ENCODE data around the gene ELOB. TPM values are rescaled to one million over a fixed set of nuclear protein-coding genes. Genes with fewer than 3 reads are reported as not detected.

The ELOB gene
- total and polyA plus RNA-seq, 3 experiments from 2014 or later = 274 to 338 (median 322) TPM

- no peaks in the 10 kb centered on the region for H3K36me3 ChIP-seq (ENCODE audit: insufficient read depth, low read length)
- peak overlapping the region in 1 of 8 donors; percentile 30 for H3K27ac Mint-ChIP-seq
- H3K27ac ChIP-seq (ENCODE audit: low read depth, low read length) = no peak overlapping the region
- peaks cover 0 to 2% of the 10 kb centered on the region in 2 donors for H3K27me3 Mint-ChIP-seq
- peak overlapping the region in 6 of 7 donors; percentile 19 to 78 (median 52) for H3K4me3 Mint-ChIP-seq
- POLR2A ChIA-PET = no interaction called here
- no peaks in the 10 kb centered on the region for H3K9me3 ChIP-seq (ENCODE audit: low read length)
- CTCF ChIA-PET = interaction anchor here (1.0 kb wide), 1 partner anchor 85 kb away, joined by 6 read pairs; no protein-coding TSS in a partner anchor
- DNase-seq = peak in 1 of 5 donors; percentile 26
- peaks cover 2 to 35% (median 6%) of the 10 kb centered on the region in 3 donors for H3K4me1 Mint-ChIP-seq
- no peaks in the 10 kb centered on the region for H3K27me3 ChIP-seq (ENCODE audit: insufficient read depth, low read length, poor library complexity, severe bottlenecking)
- no peaks in the 10 kb centered on the region for H3K9me3 Mint-ChIP-seq
- H3K36me3 Mint-ChIP-seq = no peaks in the 10 kb centered on the region
- H3K4me3 ChIP-seq (ENCODE audit: low read length) = no peak overlapping the region
- peaks cover 20% of the 10 kb centered on the region for H3K4me1 ChIP-seq (ENCODE audit: insufficient read depth, low read length)
These were observed 6.7 kb upstream of the ELOB start for GRCh38 chr16:2783581-2784357.

GRCh38 chr16:2782583-2783351 lies 5.7 kb upstream of the ELOB start:
- H3K36me3 Mint-ChIP-seq = peaks cover 0 to 4% (median 0%) of the 10 kb centered on the region in 3 donors
- DNase-seq = peak in 1 of 5 donors; percentile 33
- peaks cover 27% of the 10 kb centered on the region for H3K4me1 ChIP-seq (ENCODE audit: insufficient read depth, low read length)
- H3K4me3 Mint-ChIP-seq = peak overlapping the region in 1 of 7 donors; percentile 54
- H3K27me3 ChIP-seq (ENCODE audit: insufficient read depth, low read length, poor library complexity, severe bottlenecking) = no peaks in the 10 kb centered on the region
- H3K36me3 ChIP-seq (ENCODE audit: insufficient read depth, low read length) = no peaks in the 10 kb centered on the region
- H3K4me3 ChIP-seq (ENCODE audit: low read length) = no peak overlapping the region
- CTCF ChIA-PET = no interaction called here
- no peaks in the 10 kb centered on the region for H3K9me3 Mint-ChIP-seq
- no peak overlapping the region for H3K27ac ChIP-seq (ENCODE audit: low read depth, low read length)
- no peaks in the 10 kb centered on the region for H3K9me3 ChIP-seq (ENCODE audit: low read length)
- peak overlapping the region in 2 of 8 donors; percentile 21 to 30 for H3K27ac Mint-ChIP-seq
- H3K4me1 Mint-ChIP-seq = peaks cover 12 to 41% (median 16%) of the 10 kb centered on the region in 3 donors
- POLR2A ChIA-PET = interaction anchor here (0.5 kb wide), 1 partner anchor 1277 kb away, joined by 4 read pairs; no protein-coding TSS in a partner anchor
- H3K27me3 Mint-ChIP-seq = peaks cover 0 to 2% of the 10 kb centered on the region in 2 donors

GRCh38 chr16:2779978-2780898 lies 3.2 kb upstream of the ELOB start:
- Histone ChIP-seq H3K4me1 (ENCODE audit: insufficient read depth, low read length) (peaks cover 32% of the 10 kb centered on the region), H3K4me3 (ENCODE audit: low read length) (no peak overlapping the region), H3K36me3 (ENCODE audit: insufficient read depth, low read length) (peaks cover under 1% of the 10 kb centered on the region), H3K9me3 (ENCODE audit: low read length) (no peaks in the 10 kb centered on the region), H3K27ac (ENCODE audit: low read depth, low read length) (no peak overlapping the region), H3K27me3 (ENCODE audit: insufficient read depth, low read length, poor library complexity, severe bottlenecking) (no peaks in the 10 kb centered on the region)
- no peaks in the 10 kb centered on the region for H3K9me3 Mint-ChIP-seq
- peaks cover 0 to 20% (median 0%) of the 10 kb centered on the region in 3 donors for H3K36me3 Mint-ChIP-seq
- peak overlapping the region in 6 of 7 donors; percentile 19 to 66 (median 37) for H3K4me3 Mint-ChIP-seq
- CTCF ChIA-PET = interaction anchor here (1.9 kb wide), 1 partner anchor 147 kb away, joined by 4 read pairs; no protein-coding TSS in a partner anchor
- peak in 1 of 5 donors; percentile 15 for DNase-seq
- peaks cover 0 to 1% of the 10 kb centered on the region in 2 donors for H3K27me3 Mint-ChIP-seq
- POLR2A ChIA-PET = no interaction called here
- peak overlapping the region in 6 of 8 donors; percentile 79 to 100 (median 87) for H3K27ac Mint-ChIP-seq
- H3K4me1 Mint-ChIP-seq = peaks cover 24 to 46% (median 25%) of the 10 kb centered on the region in 3 donors

- H3K27me3 ChIP-seq (ENCODE audit: insufficient read depth, low read length, poor library complexity, severe bottlenecking) = no peaks in the 10 kb centered on the region
- H3K9me3 ChIP-seq (ENCODE audit: low read length) = no peaks in the 10 kb centered on the region
- Mint-ChIP-seq H3K4me3 (peak overlapping the region; percentile 45 to 98 (median 97)), H3K4me1 (peaks cover 21 to 47% (median 30%) of the 10 kb centered on the region in 3 donors), H3K9me3 (no peaks in the 10 kb centered on the region), H3K27me3 (peaks cover 0 to 1% of the 10 kb centered on the region in 2 donors), H3K27ac (peak overlapping the region in 7 of 8 donors; percentile 98 to 100 (median 98)), H3K36me3 (peaks cover 0 to 26% (median 0%) of the 10 kb centered on the region in 3 donors)
- CTCF ChIA-PET = interaction anchor here (1.0 to 1.9 kb wide), 2 partner anchors 12 to 148 kb away, joined by 3 to 4 read pairs; no protein-coding TSS in a partner anchor
- no peak overlapping the region for H3K4me3 ChIP-seq (ENCODE audit: low read length)
- POLR2A ChIA-PET = interaction anchor here (0.6 to 3.8 kb wide), 2 partner anchors 27 to 127 kb away, joined by 3 to 55 read pairs; partner anchors contain the start of gene SRRM2
- peaks cover 32% of the 10 kb centered on the region for H3K4me1 ChIP-seq (ENCODE audit: insufficient read depth, low read length)
- no peak overlapping the region for H3K27ac ChIP-seq (ENCODE audit: low read depth, low read length)
- DNase-seq = peak in 1 of 5 donors; percentile 41
- peaks cover 6% of the 10 kb centered on the region for H3K36me3 ChIP-seq (ENCODE audit: insufficient read depth, low read length)
These were observed 2.3 kb upstream of the ELOB start for GRCh38 chr16:2779151-2779920.

GRCh38 chr16:2778630-2778958 lies 1.5 kb upstream of the ELOB start:
- H3K27ac Mint-ChIP-seq = peak overlapping the region; percentile 98 to 100 (median 98)
- H3K4me1 ChIP-seq (ENCODE audit: insufficient read depth, low read length) = peaks cover 32% of the 10 kb centered on the region
- H3K27me3 ChIP-seq (ENCODE audit: insufficient read depth, low read length, poor library complexity, severe bottlenecking) = no peaks in the 10 kb centered on the region
- peaks cover 0 to 32% (median 0%) of the 10 kb centered on the region in 3 donors for H3K36me3 Mint-ChIP-seq
- H3K4me3 ChIP-seq (ENCODE audit: low read length) = peak overlapping the region; percentile 97
- no peaks in the 10 kb centered on the region for H3K9me3 Mint-ChIP-seq
- peak overlapping the region; percentile 96 for H3K27ac ChIP-seq (ENCODE audit: low read depth, low read length)
- no peaks in the 10 kb centered on the region for H3K9me3 ChIP-seq (ENCODE audit: low read length)
- ChIA-PET POLR2A (interaction anchor here (0.6 to 3.8 kb wide), 6 partner anchors 26 to 202 kb away, joined by 3 to 55 read pairs (median 3); partner anchors contain the start of genes PKMYT1 and SRRM2), CTCF (interaction anchor here (1.0 to 1.9 kb wide), 3 partner anchors 13 to 148 kb away, joined by 3 to 5 read pairs (median 4); no protein-coding TSS in a partner anchor)
- H3K4me1 Mint-ChIP-seq = peaks cover 21 to 51% (median 31%) of the 10 kb centered on the region in 3 donors
- H3K27me3 Mint-ChIP-seq = peaks cover 0 to 1% of the 10 kb centered on the region in 2 donors
- H3K36me3 ChIP-seq (ENCODE audit: insufficient read depth, low read length) = peaks cover 11% of the 10 kb centered on the region
- H3K4me3 Mint-ChIP-seq = peak overlapping the region; percentile 95 to 98 (median 97)
- no peak for DNase-seq

- Histone ChIP-seq H3K4me1 (ENCODE audit: insufficient read depth, low read length) (peaks cover 32% of the 10 kb centered on the region), H3K9me3 (ENCODE audit: low read length) (no peaks in the 10 kb centered on the region), H3K36me3 (ENCODE audit: insufficient read depth, low read length) (peaks cover 17% of the 10 kb centered on the region), H3K27ac (ENCODE audit: low read depth, low read length) (peak overlapping the region; percentile 96), H3K27me3 (ENCODE audit: insufficient read depth, low read length, poor library complexity, severe bottlenecking) (no peaks in the 10 kb centered on the region), H3K4me3 (ENCODE audit: low read length) (peak overlapping the region; percentile 97)
- Mint-ChIP-seq H3K36me3 (peaks cover 0 to 37% (median 0%) of the 10 kb centered on the region in 3 donors), H3K27ac (peak overlapping the region; percentile 98 to 100 (median 98)), H3K9me3 (no peaks in the 10 kb centered on the region), H3K4me1 (peaks cover 21 to 55% (median 31%) of the 10 kb centered on the region in 3 donors), H3K27me3 (peaks cover 0 to 1% of the 10 kb centered on the region in 2 donors), H3K4me3 (peak overlapping the region; percentile 95 to 98 (median 97))
- ChIA-PET CTCF (interaction anchor here (1.0 to 1.9 kb wide), 4 partner anchors 13 to 149 kb away, joined by 3 to 5 read pairs (median 4); no protein-coding TSS in a partner anchor), POLR2A (interaction anchor here (0.6 to 3.8 kb wide), 7 partner anchors 26 to 318 kb away, joined by 3 to 55 read pairs (median 3); partner anchors contain the start of genes PKMYT1, SRRM2 and TEDC2)
- DNase-seq = peak in 4 of 5 donors; percentile 11 to 70 (median 38)
These were observed 986 bp upstream of the ELOB start for GRCh38 chr16:2777903-2778629.
